Panc1 (cell line): ENCODE measurements around the gene ZMAT5. TPM values are rescaled to one million over a fixed set of nuclear protein-coding genes. Genes with fewer than 3 reads are reported as not detected.
A peak's percentile ranks its signal among the peaks of the same experiment; 100 is the strongest.

Experiments
- ATAC-seq: fragments of 200-7000 bp; cut with Tn5 transposase; 2 replicates; pipeline ENCODE4 v1.9.1; 2020; ENCODE audit warnings: mild to moderate bottlenecking, moderate library complexity
- BruUV-seq: library from RNA; stranded (reverse); fragments of 400-500 nt; replicated peaks from 2 replicates; lab custom pipeline; 2021; lab: Mats Ljungman, UMichigan
- CTCF ChIA-PET: fragments of 300-600 bp; sonication (Branson Sonifier 250); formaldehyde crosslinking; loops from one replicate; lab custom pipeline; 2022; ENCODE audit warnings: antibody characterized with exemption; lab: Charles Lee
- POLR2A ChIA-PET: fragments of 300-600 bp; sonication (Branson Sonifier 250); formaldehyde crosslinking; loops from one replicate; lab custom pipeline; 2022; ENCODE audit warnings: antibody characterized with exemption; lab: Charles Lee
- DNase-seq: peaks from one replicate; pipeline ENCODE4 v3.0.0-alpha.2; 2010; ENCODE audit warnings: low read depth, low spot score
- H3K27ac ChIP-seq: 2 replicates; pipeline ENCODE4 v1.5.1; 2011; ENCODE audit warnings: mild to moderate bottlenecking, low read length, inconsistent platforms
- H3K27me3 ChIP-seq: fragments of 200-500 bp; sonication (Bioruptor generic); 2 replicates; pipeline ENCODE4 v1.6.0; 2014; ENCODE audit warnings: low read length, inconsistent platforms; ENCODE audit not compliant: control insufficient read depth, insufficient read depth
- H3K36me3 ChIP-seq: fragments of 200-500 bp; sonication (Bioruptor generic); 2 replicates; pipeline ENCODE4 v1.5.1; 2014; ENCODE audit warnings: inconsistent platforms, mild to moderate bottlenecking, low read length, moderate library complexity; ENCODE audit not compliant: control insufficient read depth, insufficient read depth
- H3K4me1 ChIP-seq: 2 replicates; pipeline ENCODE4 v1.5.1; 2011; ENCODE audit warnings: inconsistent platforms, mild to moderate bottlenecking, low read length, moderate library complexity; ENCODE audit not compliant: control insufficient read depth, insufficient read depth
- H3K4me3 ChIP-seq, 2 experiments: 2 replicates each; pipeline ENCODE4 v1.5.1; 2011 to 2012; ENCODE audit warnings: low read depth in 2 of 2, low read length in 2 of 2, mild to moderate bottlenecking in 2 of 2, inconsistent platforms in 1 of 2, moderate library complexity in 1 of 2
- H3K9me3 ChIP-seq: fragments of 200-500 bp; sonication (Bioruptor generic); 2 replicates; pipeline ENCODE4 v1.5.1; 2014; ENCODE audit warnings: low read depth, mild to moderate bottlenecking, inconsistent platforms, low read length, moderate library complexity; ENCODE audit not compliant: control insufficient read depth, insufficient read depth
- CTCF ChIP-seq: fragments of 450-650 bp; IDR thresholded peaks from 2 replicates; pipeline ENCODE4 v1.5.1; 2017; ENCODE audit warnings: mild to moderate bottlenecking
- POLR2AphosphoS5 ChIP-seq: IDR thresholded peaks from 2 replicates; pipeline ENCODE4 v1.6.1; 2012; ENCODE audit warnings: mild to moderate bottlenecking, low read depth, low read length, moderate library complexity
- REST ChIP-seq, 2 experiments: IDR thresholded peaks; 2 replicates each; pipeline ENCODE4 v1.6.1; 2011 to 2012; ENCODE audit warnings: low read depth in 2 of 2, control low read depth in 1 of 2, low read length in 1 of 2, mild to moderate bottlenecking in 1 of 2, moderate library complexity in 1 of 2; ENCODE audit not compliant: insufficient read depth in 1 of 2
- SIN3A ChIP-seq: IDR thresholded peaks from 2 replicates; pipeline ENCODE4 v1.6.1; 2012; ENCODE audit warnings: low read depth, mild to moderate bottlenecking, low read length, moderate library complexity, borderline replicate concordance; ENCODE audit not compliant: insufficient read depth
- TCF7L2 ChIP-seq: IDR thresholded peaks from 2 replicates; pipeline ENCODE4 v1.6.1; 2011; ENCODE audit warnings: mild to moderate bottlenecking, low read depth, low read length, inconsistent platforms
- in situ Hi-C: cut with HindIII; loops from 2 replicates; pipeline ENCODE4 v1.10.0; 2016; ENCODE audit warnings: low sequenced_read_pairs, low pct_unique_long_range_greater_than_20kb
- intact Hi-C: fragments of 100-400 bp; cut with micrococcal nuclease; formaldehyde crosslinking; loops from one replicate; pipeline ENCODE4 v1.10.0; 2022; ENCODE audit not compliant: unreplicated experiment
- total RNA-seq: library from RNA; stranded (reverse); gene quantifications from one replicate; pipeline ENCODE4 v1.2.1, GENCODE V29; 2021; ENCODE audit not compliant: unreplicated experiment

ZMAT5 gene
- total RNA-seq, 1 experiment from 2014 or later = 22.4 TPM

- H3K27me3 ChIP-seq = no peaks in the 10 kb centered on the region
- in situ Hi-C loops = no loop called here
- H3K36me3 ChIP-seq = no peaks in the 10 kb centered on the region
- H3K27ac ChIP-seq = peak overlapping the region; percentile 51
- peaks cover 53% of the 10 kb centered on the region for H3K4me1 ChIP-seq
- intact Hi-C loops = no loop called here
- ATAC-seq (peak; percentile 64), DNase-seq (no peak)
- ChIA-PET CTCF (interaction anchor here (0.6 to 1.1 kb wide), 4 partner anchors 23 to 388 kb away, joined by 3 to 6 read pairs (median 5); no protein-coding TSS in a partner anchor), POLR2A (interaction anchor here (0.6 to 0.7 kb wide), 5 partner anchors 11 to 371 kb away, joined by 3 to 6 read pairs (median 3); no protein-coding TSS in a partner anchor)
- no peak overlapping the region for H3K4me3 ChIP-seq
- TF ChIP-seq TCF7L2 (no peak), POLR2AphosphoS5 (peak; percentile 13; the same call in 1 of the 2 replicates)
- BruUV-seq = no TSS peak
- no peaks in the 10 kb centered on the region for H3K9me3 ChIP-seq
These were observed 65.4 kb downstream of the ZMAT5 start for GRCh38 chr22:29701155-29701999.

- ATAC-seq (peak; percentile 17; the same call in 1 of the 2 replicates), DNase-seq (no peak)
- ChIA-PET CTCF (interaction anchor here (0.6 to 1.1 kb wide), 4 partner anchors 24 to 389 kb away, joined by 3 to 6 read pairs (median 5); no protein-coding TSS in a partner anchor), POLR2A (interaction anchor here (0.6 to 0.7 kb wide), 2 partner anchors 11 to 350 kb away, joined by 3 read pairs; no protein-coding TSS in a partner anchor)
- TF ChIP-seq POLR2AphosphoS5 (no peak), TCF7L2 (no peak), SIN3A (no peak), REST (IDR thresholded peaks at IDR 0.05; ENCODE audit: insufficient read depth in 1 of 2, low read depth in 2 of 2, low read length in 1 of 2) (no peak), CTCF (no peak)
- no peaks in the 10 kb centered on the region for H3K9me3 ChIP-seq
- peaks cover 53% of the 10 kb centered on the region for H3K4me1 ChIP-seq
- in situ Hi-C loops = no loop called here
- no peak overlapping the region for H3K4me3 ChIP-seq
- no TSS peak for BruUV-seq
- H3K27me3 ChIP-seq = no peaks in the 10 kb centered on the region
- intact Hi-C loops = no loop called here
- peak overlapping the region; percentile 51; the same call in 1 of the 2 replicates for H3K27ac ChIP-seq
- no peaks in the 10 kb centered on the region for H3K36me3 ChIP-seq
These were observed 66.0 kb downstream of the ZMAT5 start for GRCh38 chr22:29700900-29701154.
